Sigmoid colon (tissue), 7 donors: ENCODE results near the gene RAP2A. TPM values are rescaled to one million over a fixed set of nuclear protein-coding genes. Genes with fewer than 3 reads are reported as not detected.

Experiments used
- DNase-seq: peaks from one replicate; pipeline ENCODE4 v3.0.0-alpha.2; 2019
- H3K27ac ChIP-seq, 4 donors: fragments of 200-600 bp; sonication (generic); one replicate each; pipeline ENCODE4 v1.5.1; 2016 to 2019; ENCODE audit warnings: mild to moderate bottlenecking in 1 of 4
- H3K27me3 ChIP-seq, 3 donors: fragments of 200-600 bp; sonication (generic); one replicate each; pipeline ENCODE4 v1.5.1; 2019; ENCODE audit warnings: mild to moderate bottlenecking in 1 of 3
- H3K36me3 ChIP-seq, 4 donors: fragments of 200-600 bp; sonication (generic); one replicate each; pipeline ENCODE4 v1.5.1; 2016 to 2019
- H3K4me1 ChIP-seq, 4 donors: fragments of 200-600 bp; sonication (generic); one replicate each; pipeline ENCODE4 v1.5.1; 2017 to 2019
- H3K4me3 ChIP-seq, 4 donors: fragments of 200-600 bp; sonication (generic); one replicate each; pipeline ENCODE4 v1.5.1; 2017 to 2019; ENCODE audit warnings: mild to moderate bottlenecking in 2 of 4, moderate library complexity in 1 of 4
- H3K9me3 ChIP-seq, 4 donors: fragments of 200-600 bp in 3 of 4; sonication (generic) in 3 of 4; one replicate each; pipeline versions ENCODE4 v1.5.1 to v1.6.1; 2013 to 2019
- EP300 ChIP-seq, 4 donors: sonication (generic); formaldehyde crosslinking; IDR thresholded peaks; one replicate each; pipeline ENCODE4 v1.6.1; 2017; ENCODE audit warnings: antibody characterized with exemption in 4 of 4
- POLR2A ChIP-seq, 2 donors: fragments of 450-650 bp; IDR thresholded peaks; one replicate each; pipeline ENCODE4 v1.6.1; 2016; ENCODE audit warnings: antibody characterized with exemption in 2 of 2, mild to moderate bottlenecking in 2 of 2, moderate library complexity in 2 of 2
- POLR2AphosphoS5 ChIP-seq, 4 donors: sonication (generic); formaldehyde crosslinking; IDR thresholded peaks; one replicate each; pipeline ENCODE4 v1.6.1; 2017; ENCODE audit warnings: antibody characterized with exemption in 4 of 4
- WGBS, 2 donors: extraction: QIAGEN DNeasy Blood & Tissue Kit; methylation state at CpG; one replicate each; pipeline ENCODE4 v1.1.7; 2013; 5-methylcytosine and 5-hydroxymethylcytosine counted together
- intact Hi-C: fragments of 100-400 bp; cut with DNase I; formaldehyde crosslinking; loops from one replicate; pipeline ENCODE4 v1.15.1; 2023
- polyA plus RNA-seq, 3 donors: library from polyadenylated mRNA; stranded (reverse); fragments of 200-250 nt; gene quantifications; one replicate each; pipeline ENCODE4 v1.2.3, GENCODE V29; 2013
- total RNA-seq, 4 donors: library from RNA; depleted of rRNA; stranded (reverse); fragments of >200 nt; gene quantifications; one replicate each; pipeline ENCODE4 v1.1.0, GENCODE V29; 2016
- TF ChIP-seq, protein P1 (sequence below), 4 experiments: fragments of 450-650 bp in 3 of 4; fragments of 200-600 bp in 1 of 4; IDR thresholded peaks; one replicate each; pipeline ENCODE4 v1.5.1; 2016 to 2019; ENCODE audit warnings: antibody characterized with exemption in 4 of 4, mild to moderate bottlenecking in 3 of 4, moderate library complexity in 2 of 4
- donor health status: healthy with polysubstance abuse.
- donor health status: Bipolar disorder and iron deficiency.
- donor health status: healthy.

The RAP2A gene
- total RNA-seq (10 to 100 TPM; 17.9 to 27.7 (median 21.8) TPM), polyA plus RNA-seq (10 to 100 TPM in 2 of 3 donors, 1 to 10 TPM in 1; 8.0 to 14.8 (median 11.4) TPM)

DNA sequence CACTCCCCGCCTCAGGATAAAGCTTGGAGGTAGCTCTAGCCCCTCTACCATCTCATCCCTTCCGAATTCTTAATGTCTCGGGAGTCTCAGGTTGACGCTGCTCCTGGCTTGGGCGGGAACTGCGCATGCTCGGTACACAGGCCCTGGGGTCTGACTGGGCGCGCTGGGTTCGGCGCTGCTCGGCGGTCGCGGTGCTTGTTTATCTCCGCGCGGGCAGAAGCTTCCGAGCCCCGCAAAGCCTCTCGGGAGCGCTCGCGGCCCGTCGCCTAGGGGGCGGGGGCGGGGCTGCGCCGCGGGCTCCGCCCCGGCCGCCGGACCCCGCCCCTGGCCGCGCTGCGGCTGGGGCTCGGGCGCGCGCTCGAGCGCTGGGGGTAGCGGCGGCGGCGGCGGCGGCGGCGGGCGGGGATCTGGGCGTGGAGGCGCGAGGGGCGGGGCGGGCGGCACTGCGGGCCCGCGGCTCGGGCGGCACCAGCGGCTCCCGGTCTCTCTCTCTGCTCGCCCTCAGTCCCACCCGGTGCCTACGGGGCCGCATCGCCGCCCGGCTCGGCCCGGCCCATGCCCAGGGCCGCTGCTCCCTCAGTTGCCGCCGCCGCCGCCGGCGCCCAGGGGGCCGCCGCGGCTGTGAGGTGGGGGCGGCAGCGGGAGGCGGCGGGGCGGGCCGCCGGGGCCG, at the start of gene RAP2A:
RAP2A (plus strand) TSS at position 443 of the 670 bp plus-strand sequence. CDS start 302 bp downstream, outside the sequence.
- H3K27me3 ChIP-seq, result no peaks in the 10 kb centered on the region
- no peaks in the 10 kb centered on the region for H3K9me3 ChIP-seq
- peak; percentile 80 to 91 (median 86) for TF ChIP-seq POLR2AphosphoS5 (IDR thresholded peaks at IDR 0.05)
- TF ChIP-seq EP300 (IDR thresholded peaks at IDR 0.05), result peak in 1 of 4 donors; percentile 10
- TF ChIP-seq, protein P1, sequence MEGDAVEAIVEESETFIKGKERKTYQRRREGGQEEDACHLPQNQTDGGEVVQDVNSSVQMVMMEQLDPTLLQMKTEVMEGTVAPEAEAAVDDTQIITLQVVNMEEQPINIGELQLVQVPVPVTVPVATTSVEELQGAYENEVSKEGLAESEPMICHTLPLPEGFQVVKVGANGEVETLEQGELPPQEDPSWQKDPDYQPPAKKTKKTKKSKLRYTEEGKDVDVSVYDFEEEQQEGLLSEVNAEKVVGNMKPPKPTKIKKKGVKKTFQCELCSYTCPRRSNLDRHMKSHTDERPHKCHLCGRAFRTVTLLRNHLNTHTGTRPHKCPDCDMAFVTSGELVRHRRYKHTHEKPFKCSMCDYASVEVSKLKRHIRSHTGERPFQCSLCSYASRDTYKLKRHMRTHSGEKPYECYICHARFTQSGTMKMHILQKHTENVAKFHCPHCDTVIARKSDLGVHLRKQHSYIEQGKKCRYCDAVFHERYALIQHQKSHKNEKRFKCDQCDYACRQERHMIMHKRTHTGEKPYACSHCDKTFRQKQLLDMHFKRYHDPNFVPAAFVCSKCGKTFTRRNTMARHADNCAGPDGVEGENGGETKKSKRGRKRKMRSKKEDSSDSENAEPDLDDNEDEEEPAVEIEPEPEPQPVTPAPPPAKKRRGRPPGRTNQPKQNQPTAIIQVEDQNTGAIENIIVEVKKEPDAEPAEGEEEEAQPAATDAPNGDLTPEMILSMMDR (IDR thresholded peaks at IDR 0.05), result no peak
- peak; percentile 50 to 67 for TF ChIP-seq POLR2A (IDR thresholded peaks at IDR 0.05)
- H3K4me3 ChIP-seq, result peak within 1 kb of the TSS; percentile 69 to 83 (median 81)
- peak; percentile 96 for DNase-seq
- 0% methylated on average over 94 of the region's 94 CpGs for WGBS, 2 donors
- H3K27ac ChIP-seq, result peak within 1 kb of the TSS; percentile 99 to 100 (median 100)
- H3K36me3 ChIP-seq, result no peaks in the 10 kb centered on the region
- intact Hi-C loops, result loop anchor here (5.0 kb wide), 5 partner anchors 77 to 1757 kb away; partner anchors contain the start of genes DNAJC3, MBNL2 and UGGT2
- peaks cover 0 to 44% (median 28%) of the 10 kb centered on the region in 4 donors for H3K4me1 ChIP-seq

DNA sequence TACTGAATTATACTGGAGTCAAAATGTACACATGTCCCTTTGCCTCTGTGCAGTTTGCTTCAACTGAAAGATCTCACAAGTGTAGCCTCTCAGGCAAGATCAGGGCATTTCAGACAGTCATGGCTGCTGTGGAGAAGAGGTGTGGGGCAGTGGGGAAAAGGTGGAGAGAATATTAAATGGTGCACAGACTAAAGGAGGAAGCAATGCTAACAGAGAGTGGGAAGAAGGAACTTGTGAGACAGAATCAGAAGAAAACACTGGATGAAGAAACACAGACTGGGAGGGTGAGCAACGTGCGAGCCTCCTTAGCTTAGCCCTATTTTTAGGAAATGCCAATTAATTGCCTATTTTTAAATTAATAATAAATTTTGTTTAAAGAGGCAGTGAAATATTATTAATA, 49.6 kb upstream of the RAP2A start:
- WGBS, 2 donors, result 82 to 91% methylated on average over 2 of the region's 2 CpGs
- intact Hi-C loops, result no loop called here

DNA sequence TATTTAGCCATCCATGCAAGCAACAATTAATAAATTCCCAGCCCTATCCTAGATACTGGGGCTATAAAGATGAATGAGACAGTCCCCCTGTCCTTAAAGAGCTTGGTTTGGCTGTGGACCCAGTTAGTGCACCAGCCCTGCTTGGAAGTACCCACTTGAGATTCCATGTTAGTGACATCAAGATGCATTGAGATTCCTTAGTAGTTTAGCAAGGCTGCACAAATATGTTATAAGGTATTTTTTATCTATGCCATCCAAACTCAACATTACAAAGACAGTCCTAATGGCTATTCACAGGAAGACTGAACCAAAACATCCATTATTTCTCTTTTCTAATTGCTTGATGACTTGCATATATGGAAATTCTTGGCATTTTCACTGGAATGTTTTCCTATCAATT, 48.8 kb upstream of the RAP2A start:
- Histone ChIP-seq H3K4me1 (peaks cover 0 to 50% (median 23%) of the 10 kb centered on the region in 4 donors), H3K27ac (peak overlapping the region in 1 of 4 donors; percentile 34), H3K4me3 (no peak overlapping the region), H3K27me3 (no peaks in the 10 kb centered on the region), H3K9me3 (no peaks in the 10 kb centered on the region), H3K36me3 (peaks cover 0 to 42% (median 5%) of the 10 kb centered on the region in 4 donors)
- no peak for DNase-seq
- no peak for TF ChIP-seq EP300 (IDR thresholded peaks at IDR 0.05)
- TF ChIP-seq POLR2A (IDR thresholded peaks at IDR 0.05), result no peak
- no peak for TF ChIP-seq POLR2AphosphoS5 (IDR thresholded peaks at IDR 0.05)
- TF ChIP-seq, protein P1 (IDR thresholded peaks at IDR 0.05), result no peak
- intact Hi-C loops, result no loop called here

More for the DNA sequence above, 49.6 kb upstream of the RAP2A start:
- Histone ChIP-seq H3K4me1 (peaks cover 0 to 50% (median 23%) of the 10 kb centered on the region in 4 donors), H3K9me3 (no peaks in the 10 kb centered on the region), H3K4me3 (no peak overlapping the region), H3K27ac (peak overlapping the region in 1 of 4 donors; percentile 34), H3K27me3 (no peaks in the 10 kb centered on the region), H3K36me3 (peaks cover 0 to 45% (median 5%) of the 10 kb centered on the region in 4 donors)
- no peak for DNase-seq
- TF ChIP-seq, protein P1 (IDR thresholded peaks at IDR 0.05), result no peak
- TF ChIP-seq POLR2A (IDR thresholded peaks at IDR 0.05) (no peak), POLR2AphosphoS5 (IDR thresholded peaks at IDR 0.05) (no peak), EP300 (IDR thresholded peaks at IDR 0.05) (no peak)

DNA sequence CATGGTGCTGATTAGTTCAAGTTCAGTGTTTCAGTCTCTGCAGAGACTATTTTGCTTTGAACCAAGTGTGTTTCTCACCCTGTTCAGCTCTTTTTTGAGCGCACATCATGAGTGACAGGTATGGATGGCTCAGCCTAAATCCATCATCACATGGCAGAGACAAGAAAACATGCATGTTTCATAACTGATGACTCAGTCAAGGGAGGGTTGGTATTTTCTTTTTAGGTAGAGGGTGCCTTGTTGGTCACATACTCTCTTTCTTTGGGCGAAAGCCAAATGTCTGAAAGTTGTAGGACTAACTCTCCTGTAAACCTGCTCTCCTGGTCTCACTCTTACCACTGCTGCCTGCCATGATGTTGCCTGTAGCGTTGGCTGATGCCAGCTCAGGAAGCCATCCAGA, 48.1 kb upstream of the RAP2A start:
- no peaks in the 10 kb centered on the region for H3K9me3 ChIP-seq
- H3K4me1 ChIP-seq, result peaks cover 0 to 50% (median 23%) of the 10 kb centered on the region in 4 donors
- intact Hi-C loops, result no loop called here
- 98% methylated on average over 3 of the region's 3 CpGs for WGBS, 2 donors
- no peak overlapping the region for H3K4me3 ChIP-seq
- H3K36me3 ChIP-seq, result peaks cover 0 to 35% (median 5%) of the 10 kb centered on the region in 4 donors
- no peaks in the 10 kb centered on the region for H3K27me3 ChIP-seq
- H3K27ac ChIP-seq, result peak overlapping the region in 1 of 4 donors; percentile 37
- DNase-seq, result no peak
- TF ChIP-seq EP300 (IDR thresholded peaks at IDR 0.05), result no peak
- no peak for TF ChIP-seq POLR2A (IDR thresholded peaks at IDR 0.05)
- no peak for TF ChIP-seq POLR2AphosphoS5 (IDR thresholded peaks at IDR 0.05)
- TF ChIP-seq, protein P1 (IDR thresholded peaks at IDR 0.05), result no peak
